HepG2 (cell line): Measurements from ENCODE around the gene PKLR. TPM values are rescaled to one million over a fixed set of nuclear protein-coding genes. Genes with fewer than 3 reads are reported as not detected.
A peak's percentile ranks its signal among the peaks of the same experiment; 100 is the strongest.

Experiments used
- CENPBD1 ChIP-seq: sonication (generic); formaldehyde crosslinking; IDR thresholded peaks from 2 replicates; pipeline ENCODE4 v1.8.0; 2022; ENCODE audit warnings: missing genetic modification reagents, low read depth, mild to moderate bottlenecking, borderline replicate concordance
- PHF5A ChIP-seq: IDR thresholded peaks from one replicate; pipeline ENCODE4 v1.6.1; 2018; ENCODE audit warnings: low read depth, missing genetic modification reagents; ENCODE audit not compliant: unreplicated experiment
- RNF219 ChIP-seq: sonication (generic); formaldehyde crosslinking; IDR thresholded peaks from 2 replicates; pipeline ENCODE4 v1.5.0; 2020; ENCODE audit warnings: mild to moderate bottlenecking, missing genetic modification reagents
- U2AF1 ChIP-seq: fragments of 200-400 bp; formaldehyde crosslinking; optimal IDR thresholded peaks from 2 replicates; pipeline ENCODE3; 2017; ENCODE audit warnings: mild to moderate bottlenecking, low read depth, low read length
- ZNF318 ChIP-seq: sonication (generic); formaldehyde crosslinking; IDR thresholded peaks from 2 replicates; pipeline ENCODE4 v1.4.0; 2020; ENCODE audit warnings: mild to moderate bottlenecking, missing genetic modification reagents
- ZNF609 ChIP-seq: sonication (generic); formaldehyde crosslinking; IDR thresholded peaks from 2 replicates; pipeline ENCODE4 v1.4.0; 2020; ENCODE audit warnings: mild to moderate bottlenecking, missing genetic modification reagents, borderline replicate concordance
- ZNF7 ChIP-seq: IDR thresholded peaks from 2 replicates; pipeline ENCODE4 v1.6.1; 2016; ENCODE audit warnings: missing biosample characterization, missing genetic modification reagents
- ZNF841 ChIP-seq: sonication (generic); formaldehyde crosslinking; IDR thresholded peaks from 2 replicates; pipeline ENCODE4 v1.8.1; 2023; ENCODE audit warnings: missing genetic modification reagents, borderline replicate concordance
- polyA plus RNA-seq, 8 experiments: library from polyadenylated mRNA; depleted of rRNA in 3 of 8; stranded (reverse) in 7 of 8; unstranded in 1 of 8; fragments of >200 nt; fragmentation: Illumina TruSeq in 4 of 8; extraction: Trizol in 4 of 8; gene quantifications; 2 replicates each; pipeline versions ENCODE4 v1.2.1 to v1.2.3, GENCODE V29; 2011 to 2016; ENCODE audit warnings: low read depth in 4 of 8, missing spikeins in 1 of 8, mixed read lengths in 1 of 8; ENCODE audit not compliant: insufficient read depth in 1 of 8
- total RNA-seq, 5 experiments: library from RNA; depleted of rRNA; stranded (reverse); fragments of >200 nt; fragmentation: Illumina TruSeq; extraction: Trizol; gene quantifications; 2 replicates each; pipeline ENCODE4 v1.2.3, GENCODE V29; 2016; ENCODE audit warnings: low read depth in 1 of 5

PKLR gene
- total and polyA plus RNA-seq, 2 of the 13 experiments (the other 11 are each of a cell fraction or from before 2014, with no cell fraction given): 10.3 to 29.3 TPM

- TF ChIP-seq ZNF609 (CRISPR knock-in tag): no peak
- TF ChIP-seq ZNF318: peak; percentile 65; the same call in 1 of the 2 replicates
- TF ChIP-seq ZNF841 (CRISPR knock-in tag): 0 out of 2 replicates have a peak, but pooled peaks have one; percentile 30
- TF ChIP-seq U2AF1: no peak
- no peak for TF ChIP-seq RNF219 (CRISPR knock-in tag)
- no peak for TF ChIP-seq CENPBD1 (CRISPR knock-in tag)
- TF ChIP-seq PHF5A (CRISPR knock-in tag): no peak
- TF ChIP-seq ZNF7 (CRISPR knock-in tag): no peak
Measured at GRCh38 chr1:155324717-155325602, 23.7 kb upstream of the PKLR start (continued).
